ENCODE measurements around the gene IFITM2.

GRCh38 chr11:282171-282570 lies 25.4 kb upstream of the IFITM2 start:
- TF ChIP-seq CTCF (IDR thresholded peaks at IDR 0.05; ENCODE audit: low read length): no peak
- no peak for TF ChIP-seq EZH2phosphoT487 (IDR thresholded peaks at IDR 0.05; ENCODE audit: low read length)

All from MM.1S (cell line).